H9 (cell line): ENCODE data around the gene MYL3. TPM values are rescaled to one million over a fixed set of nuclear protein-coding genes. Genes with fewer than 3 reads are reported as not detected.

Experiments used
- DNase-seq: peaks from one replicate; pipeline ENCODE4 v3.0.0-alpha.2; 2017
- H2AFZ ChIP-seq: one replicate; pipeline ENCODE4 v1.6.1; 2013; ENCODE audit warnings: mild to moderate bottlenecking, low read length, control low read depth, moderate library complexity
- H2AK5ac ChIP-seq: 2 replicates; pipeline ENCODE4 v1.6.1; 2013; ENCODE audit warnings: low read length, control low read depth, mixed read lengths; ENCODE audit not compliant: insufficient read length
- H2BK120ac ChIP-seq: one replicate; pipeline ENCODE4 v1.6.1; 2013; ENCODE audit warnings: low read depth, mild to moderate bottlenecking, low read length, control low read depth, inconsistent platforms; ENCODE audit not compliant: poor library complexity, severe bottlenecking
- H2BK12ac ChIP-seq: 2 replicates; pipeline ENCODE4 v1.6.1; 2013; ENCODE audit warnings: low read length, control low read depth, mixed read lengths, low read depth; ENCODE audit not compliant: insufficient read length
- H2BK15ac ChIP-seq: 2 replicates; pipeline ENCODE4 v1.6.1; 2013; ENCODE audit warnings: low read depth, low read length, control low read depth
- H2BK20ac ChIP-seq: one replicate; pipeline ENCODE4 v1.6.1; 2013; ENCODE audit warnings: low read depth, mild to moderate bottlenecking, low read length, control low read depth, inconsistent platforms; ENCODE audit not compliant: poor library complexity, severe bottlenecking
- H2BK5ac ChIP-seq: 2 replicates; pipeline ENCODE4 v1.6.1; 2013; ENCODE audit warnings: low read length, control low read depth, mixed read lengths; ENCODE audit not compliant: insufficient read length
- H3K14ac ChIP-seq: 2 replicates; pipeline ENCODE4 v1.6.1; 2013; ENCODE audit warnings: low read length, control low read depth; ENCODE audit not compliant: insufficient read depth
- H3K18ac ChIP-seq: 2 replicates; pipeline ENCODE4 v1.6.1; 2013; ENCODE audit warnings: low read depth, mild to moderate bottlenecking, mixed read lengths, low read length, control low read depth; ENCODE audit not compliant: insufficient read length
- H3K23ac ChIP-seq: 2 replicates; pipeline ENCODE4 v1.6.1; 2013; ENCODE audit warnings: low read length, control low read depth, mixed read lengths, low read depth; ENCODE audit not compliant: insufficient read length
- H3K23me2 ChIP-seq: 2 replicates; pipeline ENCODE4 v1.6.1; 2013; ENCODE audit warnings: low read depth, mild to moderate bottlenecking, mixed read lengths, low read length, control low read depth; ENCODE audit not compliant: insufficient read length, poor library complexity, severe bottlenecking
- H3K27ac ChIP-seq: 2 replicates; pipeline ENCODE4 v1.5.1; 2013; ENCODE audit warnings: low read length, control low read depth, mixed read lengths, low read depth; ENCODE audit not compliant: insufficient read length
- H3K27me3 ChIP-seq: 2 replicates; pipeline ENCODE4 v1.6.1; 2013; ENCODE audit warnings: low read length, control low read depth, inconsistent platforms; ENCODE audit not compliant: insufficient read depth
- H3K4ac ChIP-seq: 2 replicates; pipeline ENCODE4 v1.6.1; 2013; ENCODE audit warnings: low read depth, mild to moderate bottlenecking, control low read depth, inconsistent platforms, low read length, moderate library complexity
- H3K4me1 ChIP-seq: 2 replicates; pipeline ENCODE4 v1.6.1; 2013; ENCODE audit warnings: low read length, control low read depth, inconsistent platforms; ENCODE audit not compliant: insufficient read depth
- H3K4me2 ChIP-seq: 2 replicates; pipeline ENCODE4 v1.6.1; 2013; ENCODE audit warnings: low read length, control low read depth, mixed read lengths; ENCODE audit not compliant: insufficient read length, insufficient read depth
- H3K56ac ChIP-seq: 2 replicates; pipeline ENCODE4 v1.6.1; 2013; ENCODE audit warnings: low read depth, mild to moderate bottlenecking, mixed read lengths, low read length, control low read depth; ENCODE audit not compliant: insufficient read length
- H3K79me1 ChIP-seq: 2 replicates; pipeline ENCODE4 v1.6.1; 2013; ENCODE audit warnings: low read depth, mild to moderate bottlenecking, moderate library complexity, low read length, control low read depth, inconsistent platforms; ENCODE audit not compliant: insufficient read depth, poor library complexity, severe bottlenecking
- H3K79me2 ChIP-seq: 2 replicates; pipeline ENCODE4 v1.6.1; 2013; ENCODE audit warnings: low read length, control low read depth, inconsistent platforms; ENCODE audit not compliant: insufficient read depth
- H3K9ac ChIP-seq: 2 replicates; pipeline ENCODE4 v1.6.1; 2013; ENCODE audit warnings: low read length, control low read depth, mixed read lengths; ENCODE audit not compliant: insufficient read length; ENCODE audit errors: extremely low read depth
- H3K9me3 ChIP-seq: one replicate; pipeline ENCODE4 v1.6.1; 2013; ENCODE audit warnings: low read depth, low read length, inconsistent platforms; ENCODE audit not compliant: control insufficient read depth
- H3T11ph ChIP-seq: one replicate; pipeline ENCODE4 v1.6.1; 2013; ENCODE audit warnings: mild to moderate bottlenecking, low read length, control low read depth, inconsistent platforms
- H4K20me1 ChIP-seq: one replicate; pipeline ENCODE4 v1.6.1; 2013; ENCODE audit not compliant: control insufficient read depth, insufficient read length, insufficient read depth
- H4K5ac ChIP-seq: 2 replicates; pipeline ENCODE4 v1.6.1; 2013; ENCODE audit warnings: low read depth, mild to moderate bottlenecking, mixed read lengths, low read length, control low read depth; ENCODE audit not compliant: insufficient read length
- H4K8ac ChIP-seq: replicated peaks from 2 replicates; pipeline ENCODE4 v1.6.1; 2013; ENCODE audit warnings: low read length, control low read depth, mixed read lengths, low read depth; ENCODE audit not compliant: insufficient read length
- H4K91ac ChIP-seq: 2 replicates; pipeline ENCODE4 v1.6.1; 2013; ENCODE audit warnings: low read depth, mild to moderate bottlenecking, moderate library complexity, mixed read lengths, low read length, control low read depth; ENCODE audit not compliant: insufficient read length
- H3K27ac Mint-ChIP-seq, 3 experiments: 2 replicates in 2 of 3; 3 replicates in 1 of 3; pipeline ENCODE4 v1.8.0; 2020 to 2021; ENCODE audit warnings: mixed read lengths in 3 of 3, mild to moderate bottlenecking in 1 of 3, moderate library complexity in 1 of 3
- H3K27me3 Mint-ChIP-seq: 2 replicates; pipeline ENCODE4 v1.8.0; 2021; ENCODE audit warnings: low read depth, mild to moderate bottlenecking, moderate library complexity, mixed read lengths
- H3K36me3 Mint-ChIP-seq, 3 experiments: 2 replicates in 2 of 3; 3 replicates in 1 of 3; pipeline ENCODE4 v1.8.0; 2020 to 2021; ENCODE audit warnings: low read depth in 3 of 3, mixed read lengths in 3 of 3; ENCODE audit not compliant: insufficient read depth in 1 of 3
- H3K4me1 Mint-ChIP-seq, 2 experiments: 2 replicates each; pipeline ENCODE4 v1.8.0; 2020; ENCODE audit warnings: mixed read lengths in 2 of 2
- H3K4me3 Mint-ChIP-seq, 2 experiments: 2 replicates in 1 of 2; 3 replicates in 1 of 2; pipeline ENCODE4 v1.8.0; 2020 to 2021; ENCODE audit warnings: mild to moderate bottlenecking in 2 of 2, mixed read lengths in 2 of 2, moderate library complexity in 1 of 2
- H3K9me3 Mint-ChIP-seq, 2 experiments: 2 replicates in 1 of 2; 3 replicates in 1 of 2; pipeline ENCODE4 v1.8.0; 2020; ENCODE audit warnings: mild to moderate bottlenecking in 2 of 2, mixed read lengths in 2 of 2, moderate library complexity in 1 of 2
- CTCF ChIP-seq: fragments of 200-600 bp; sonication (generic); conservative IDR thresholded peaks from 3 replicates; pipeline ENCODE4 v1.8.0; 2021; ENCODE audit warnings: antibody characterized with exemption, mild to moderate bottlenecking
- WGBS: extraction: QIAGEN DNeasy Blood & Tissue Kit; methylation state at CpG from one replicate; pipeline ENCODE4 v1.1.7; 2013; ENCODE audit warnings: missing lambda C conversion rate, low lambda C conversion rate, mixed read lengths; ENCODE audit not compliant: insufficient read length; ENCODE audit errors: extremely low coverage; 5-methylcytosine and 5-hydroxymethylcytosine counted together
- total RNA-seq: library from RNA; stranded (reverse); gene quantifications from 2 replicates; pipeline ENCODE4 v1.2.1, GENCODE V29; 2021

The MYL3 gene
- total RNA-seq, 1 experiment from 2014 or later: 0.24 TPM

GRCh38 chr3:46874430-46874829 lies 11.2 kb upstream of the MYL3 start:
- Histone ChIP-seq H2BK12ac (no peak overlapping the region), H3K79me1 (no peaks in the 10 kb centered on the region), H2BK15ac (no peak overlapping the region), H3K79me2 (no peaks in the 10 kb centered on the region), H3K9ac (no peak overlapping the region), H3K4ac (no peak overlapping the region), H3K14ac (no peak overlapping the region), H3K18ac (no peak overlapping the region), H3K4me1 (no peaks in the 10 kb centered on the region), H2AK5ac (no peak overlapping the region), H4K20me1 (no peaks in the 10 kb centered on the region), H3K9me3 (no peaks in the 10 kb centered on the region), H4K8ac (no peak overlapping the region), H3K56ac (no peak overlapping the region), H3T11ph (no peak overlapping the region), H2AFZ (no peak overlapping the region), H4K91ac (no peak overlapping the region), H4K5ac (no peak overlapping the region), H2BK5ac (no peak overlapping the region), H2BK20ac (no peak overlapping the region), H3K23me2 (no peaks in the 10 kb centered on the region), H3K27me3 (peaks cover 9% of the 10 kb centered on the region; the same call in 1 of the 2 replicates), H2BK120ac (no peak overlapping the region), H3K27ac (no peak overlapping the region), H3K23ac (no peak overlapping the region), H3K4me2 (no peak overlapping the region)
- Mint-ChIP-seq H3K27ac (no peak overlapping the region), H3K9me3 (no peaks in the 10 kb centered on the region), H3K4me3 (no peak overlapping the region), H3K27me3 (peaks cover 96% of the 10 kb centered on the region), H3K36me3 (no peaks in the 10 kb centered on the region), H3K4me1 (peaks cover 8 to 19% of the 10 kb centered on the region in 2 experiments)
- TF ChIP-seq CTCF: no peak
- no peak for DNase-seq
- WGBS: no CpG with 5 or more reads among the region's 18 CpGs
